Gastrocnemius medialis (tissue), 4 donors: Measurements from ENCODE around the gene ATP6V1B1. TPM values are rescaled to one million over a fixed set of nuclear protein-coding genes. Genes with fewer than 3 reads are reported as not detected.

Experiments
- ATAC-seq, 2 donors: fragments of 150-250 bp; one replicate each; pipeline ENCODE4 v1.9.1; 2016
- DNase-seq, 2 donors: peaks; one replicate each; pipeline ENCODE4 v3.0.0-alpha.2; 2019
- H3K27ac ChIP-seq, 4 donors: fragments of 200-600 bp; sonication (generic); 1 replicate in 1 of 4; 2 replicates in 3 of 4; pipeline ENCODE4 v1.5.1; 2016 to 2018; ENCODE audit warnings: mild to moderate bottlenecking in 2 of 4, moderate library complexity in 1 of 4
- H3K27me3 ChIP-seq, 3 donors: fragments of 200-600 bp; sonication (generic) in 2 of 3; 1 replicate in 1 of 3; 2 replicates in 2 of 3; pipeline versions ENCODE4 v1.5.1 to v1.6.0; 2016 to 2019; ENCODE audit warnings: mild to moderate bottlenecking in 1 of 3, moderate library complexity in 1 of 3
- H3K36me3 ChIP-seq, 2 donors: fragments of 200-600 bp; sonication (generic) in 1 of 2; one replicate each; pipeline ENCODE4 v1.5.1; 2017 to 2018
- H3K4me1 ChIP-seq, 2 donors: fragments of 200-600 bp; sonication (generic) in 1 of 2; one replicate each; pipeline ENCODE4 v1.5.1; 2016 to 2017; ENCODE audit warnings: mild to moderate bottlenecking in 2 of 2
- H3K4me3 ChIP-seq, 4 donors: fragments of 200-600 bp; sonication (generic) in 3 of 4; 1 replicate in 1 of 4; 2 replicates in 3 of 4; pipeline ENCODE4 v1.5.1; 2016 to 2019; ENCODE audit warnings: mild to moderate bottlenecking in 2 of 4
- H3K9me3 ChIP-seq, 3 donors: fragments of 200-600 bp; sonication (generic) in 2 of 3; 1 replicate in 1 of 3; 2 replicates in 2 of 3; pipeline ENCODE4 v1.5.1; 2016 to 2019
- POLR2A ChIP-seq, 2 donors: fragments of 450-650 bp; IDR thresholded peaks; one replicate each; pipeline ENCODE4 v1.6.1; 2017; ENCODE audit warnings: antibody characterized with exemption in 2 of 2, mild to moderate bottlenecking in 2 of 2, moderate library complexity in 2 of 2
- in situ Hi-C, 4 donors: fragments of 200-750 bp; cut with MboI; loops; one replicate each; pipeline versions ENCODE4 v1.15.0 to v1.8.0; 2017; ENCODE audit warnings: low sequenced_read_pairs in 4 of 4
- intact Hi-C: fragments of 100-400 bp; cut with DNase I; formaldehyde crosslinking; loops from one replicate; pipeline ENCODE4 v1.15.1; 2023; ENCODE audit warnings: low total_unique reads
- total RNA-seq, 4 donors: library from RNA; depleted of rRNA; stranded (reverse); fragments of >200 nt; gene quantifications; one replicate each; pipeline versions ENCODE4 v1.1.0 to v1.2.3, GENCODE V29; 2016
- TF ChIP-seq, protein P1 (sequence below), 5 experiments: fragments of 450-650 bp in 3 of 5; fragments of 200-600 bp in 2 of 5; sonication (generic) in 2 of 5; IDR thresholded peaks in 4 of 5; conservative IDR thresholded peaks in 1 of 5; 1 replicate in 4 of 5; 2 replicates in 1 of 5; pipeline ENCODE4 v1.5.1; 2016 to 2019; ENCODE audit warnings: antibody characterized with exemption in 5 of 5, mild to moderate bottlenecking in 3 of 5, moderate library complexity in 3 of 5

ATP6V1B1 gene
- total RNA-seq, 4 donors from 2014 or later, result 2.3 TPM; not detected in 3

GRCh38 chr2:71003396-71003795 lies 67.7 kb downstream of the ATP6V1B1 start:
- ATAC-seq (no peak), DNase-seq (no peak)
- Histone ChIP-seq H3K4me1 (peaks cover 0 to 6% of the 10 kb centered on the region in 2 donors), H3K27me3 (no peaks in the 10 kb centered on the region), H3K4me3 (no peak overlapping the region), H3K9me3 (no peaks in the 10 kb centered on the region), H3K36me3 (no peaks in the 10 kb centered on the region), H3K27ac (no peak overlapping the region)
- intact Hi-C loops (no loop called here), in situ Hi-C loops (no loop called here)
- TF ChIP-seq, protein P1, sequence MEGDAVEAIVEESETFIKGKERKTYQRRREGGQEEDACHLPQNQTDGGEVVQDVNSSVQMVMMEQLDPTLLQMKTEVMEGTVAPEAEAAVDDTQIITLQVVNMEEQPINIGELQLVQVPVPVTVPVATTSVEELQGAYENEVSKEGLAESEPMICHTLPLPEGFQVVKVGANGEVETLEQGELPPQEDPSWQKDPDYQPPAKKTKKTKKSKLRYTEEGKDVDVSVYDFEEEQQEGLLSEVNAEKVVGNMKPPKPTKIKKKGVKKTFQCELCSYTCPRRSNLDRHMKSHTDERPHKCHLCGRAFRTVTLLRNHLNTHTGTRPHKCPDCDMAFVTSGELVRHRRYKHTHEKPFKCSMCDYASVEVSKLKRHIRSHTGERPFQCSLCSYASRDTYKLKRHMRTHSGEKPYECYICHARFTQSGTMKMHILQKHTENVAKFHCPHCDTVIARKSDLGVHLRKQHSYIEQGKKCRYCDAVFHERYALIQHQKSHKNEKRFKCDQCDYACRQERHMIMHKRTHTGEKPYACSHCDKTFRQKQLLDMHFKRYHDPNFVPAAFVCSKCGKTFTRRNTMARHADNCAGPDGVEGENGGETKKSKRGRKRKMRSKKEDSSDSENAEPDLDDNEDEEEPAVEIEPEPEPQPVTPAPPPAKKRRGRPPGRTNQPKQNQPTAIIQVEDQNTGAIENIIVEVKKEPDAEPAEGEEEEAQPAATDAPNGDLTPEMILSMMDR (IDR thresholded peaks at IDR 0.05 in 4 of 5, conservative IDR thresholded peaks at IDR 0.05 in 1 of 5), result no peak
- no peak for TF ChIP-seq POLR2A (IDR thresholded peaks at IDR 0.05)

DNA sequence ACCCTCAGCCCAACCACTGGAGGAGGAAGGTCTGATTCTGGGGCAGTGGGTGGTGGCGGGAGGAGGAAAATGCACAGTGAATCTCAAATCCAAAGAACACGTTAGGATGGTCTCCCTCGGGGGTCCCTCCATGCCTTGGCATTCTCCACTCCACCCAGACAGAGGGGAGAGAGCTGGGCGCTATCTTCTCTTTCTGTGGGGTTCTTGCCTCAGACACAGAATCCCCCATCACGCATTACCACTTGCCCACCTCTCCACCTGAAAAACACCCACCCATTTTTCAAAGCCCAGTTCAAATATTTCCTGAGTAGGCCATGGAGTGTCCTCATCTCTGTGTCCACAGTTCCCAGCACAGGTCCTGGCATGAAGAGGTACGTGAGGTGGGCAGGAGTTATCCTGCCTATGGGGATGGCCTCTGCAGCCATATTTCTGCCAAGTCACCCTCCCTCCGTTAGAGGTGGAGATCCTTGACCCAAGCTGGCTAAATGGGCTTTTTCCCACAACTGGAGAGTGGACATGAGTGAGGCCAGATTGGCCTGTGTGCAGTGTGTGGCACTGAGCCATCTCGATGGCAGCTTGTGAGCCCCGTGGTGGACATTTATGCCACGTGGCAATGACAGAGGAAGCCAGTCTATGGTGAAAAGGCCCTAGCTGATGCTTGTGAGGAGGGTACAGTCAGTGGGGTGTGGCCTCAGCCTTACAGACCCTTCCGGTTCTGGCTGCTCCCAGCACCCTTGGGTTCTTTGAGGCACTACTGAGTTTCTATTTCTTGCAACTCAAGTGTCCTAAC lies 68.5 kb downstream of the ATP6V1B1 start:
- DNase-seq (no peak), ATAC-seq (no peak)
- H3K27ac ChIP-seq, result no peak overlapping the region
- H3K36me3 ChIP-seq, result no peaks in the 10 kb centered on the region
- peaks cover 0 to 6% of the 10 kb centered on the region in 2 donors for H3K4me1 ChIP-seq
- intact Hi-C loops, result no loop called here
- H3K4me3 ChIP-seq, result no peak overlapping the region
- in situ Hi-C loops, result no loop called here
- TF ChIP-seq POLR2A (IDR thresholded peaks at IDR 0.05), result no peak
- TF ChIP-seq, protein P1 (IDR thresholded peaks at IDR 0.05 in 4 of 5, conservative IDR thresholded peaks at IDR 0.05 in 1 of 5), result no peak
- H3K9me3 ChIP-seq, result no peaks in the 10 kb centered on the region
- H3K27me3 ChIP-seq, result no peaks in the 10 kb centered on the region

GRCh38 chr2:71004857-71005256 lies 69.2 kb downstream of the ATP6V1B1 start:
- intact Hi-C loops, result no loop called here
- no peaks in the 10 kb centered on the region for H3K27me3 ChIP-seq
- in situ Hi-C loops, result no loop called here
- no peak for DNase-seq
- H3K27ac ChIP-seq, result no peak overlapping the region
- H3K4me1 ChIP-seq, result peaks cover 0 to 6% of the 10 kb centered on the region in 2 donors
- no peaks in the 10 kb centered on the region for H3K36me3 ChIP-seq
- no peaks in the 10 kb centered on the region for H3K9me3 ChIP-seq
- H3K4me3 ChIP-seq, result no peak overlapping the region
- no peak for ATAC-seq
- TF ChIP-seq, protein P1 (IDR thresholded peaks at IDR 0.05 in 4 of 5, conservative IDR thresholded peaks at IDR 0.05 in 1 of 5), result no peak
- no peak for TF ChIP-seq POLR2A (IDR thresholded peaks at IDR 0.05)

DNA sequence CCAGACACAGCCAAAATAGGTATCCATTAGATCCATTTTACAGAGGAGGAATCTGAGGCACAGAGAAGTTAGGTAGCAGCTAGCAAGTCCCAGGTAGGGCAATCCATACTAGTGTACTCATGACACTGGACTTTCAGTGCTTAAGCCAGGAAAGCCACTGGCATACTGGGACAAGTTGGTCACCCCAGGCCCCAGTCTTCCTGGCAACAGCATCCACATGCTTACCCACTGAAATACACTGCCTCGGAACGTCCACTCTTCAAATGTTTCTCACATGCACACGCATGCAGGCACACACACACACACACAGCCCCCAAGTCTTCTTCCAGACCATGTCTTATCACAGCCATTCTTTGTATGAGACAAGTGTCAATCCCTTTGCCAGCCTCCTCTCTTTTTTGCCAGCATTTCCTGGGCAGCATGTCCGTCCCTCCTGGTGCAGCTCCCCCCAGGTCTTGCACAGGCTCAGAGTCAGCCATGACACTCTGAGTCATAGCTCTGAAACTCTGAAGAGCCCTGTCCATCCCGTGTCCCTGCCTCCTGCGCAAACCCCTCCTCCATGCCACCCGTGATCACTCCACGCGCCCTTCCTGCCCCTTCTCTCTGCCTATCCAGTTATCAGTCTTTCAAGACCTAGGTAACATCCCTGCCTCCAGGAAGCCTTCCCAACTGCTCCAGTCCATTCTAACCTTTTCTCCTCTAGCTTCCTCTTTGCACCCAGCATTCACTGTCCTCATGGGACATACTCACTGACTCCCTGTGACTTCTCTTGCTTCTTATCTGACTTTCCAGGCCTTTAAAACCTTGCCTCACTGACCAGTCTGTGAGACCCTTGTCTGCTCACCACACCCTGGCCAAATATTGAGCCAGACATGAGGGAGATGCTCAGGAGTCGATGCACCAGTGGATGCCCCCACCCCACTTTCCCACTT lies 69.8 kb downstream of the ATP6V1B1 start:
- in situ Hi-C loops, result no loop called here
- Histone ChIP-seq H3K36me3 (no peaks in the 10 kb centered on the region), H3K27me3 (peaks cover 0 to 3% (median 0%) of the 10 kb centered on the region in 3 donors), H3K27ac (no peak overlapping the region), H3K4me1 (peaks cover 0 to 6% of the 10 kb centered on the region in 2 donors), H3K9me3 (no peaks in the 10 kb centered on the region), H3K4me3 (no peak overlapping the region)
- DNase-seq (no peak), ATAC-seq (no peak)
- intact Hi-C loops, result no loop called here
- TF ChIP-seq, protein P1 (IDR thresholded peaks at IDR 0.05 in 4 of 5, conservative IDR thresholded peaks at IDR 0.05 in 1 of 5), result no peak
- TF ChIP-seq POLR2A (IDR thresholded peaks at IDR 0.05), result no peak
